Measurements from ENCODE around the gene ERMP1.
A peak's percentile ranks its signal among the peaks of the same experiment; 100 is the strongest.

Gene ERMP1

DNA sequence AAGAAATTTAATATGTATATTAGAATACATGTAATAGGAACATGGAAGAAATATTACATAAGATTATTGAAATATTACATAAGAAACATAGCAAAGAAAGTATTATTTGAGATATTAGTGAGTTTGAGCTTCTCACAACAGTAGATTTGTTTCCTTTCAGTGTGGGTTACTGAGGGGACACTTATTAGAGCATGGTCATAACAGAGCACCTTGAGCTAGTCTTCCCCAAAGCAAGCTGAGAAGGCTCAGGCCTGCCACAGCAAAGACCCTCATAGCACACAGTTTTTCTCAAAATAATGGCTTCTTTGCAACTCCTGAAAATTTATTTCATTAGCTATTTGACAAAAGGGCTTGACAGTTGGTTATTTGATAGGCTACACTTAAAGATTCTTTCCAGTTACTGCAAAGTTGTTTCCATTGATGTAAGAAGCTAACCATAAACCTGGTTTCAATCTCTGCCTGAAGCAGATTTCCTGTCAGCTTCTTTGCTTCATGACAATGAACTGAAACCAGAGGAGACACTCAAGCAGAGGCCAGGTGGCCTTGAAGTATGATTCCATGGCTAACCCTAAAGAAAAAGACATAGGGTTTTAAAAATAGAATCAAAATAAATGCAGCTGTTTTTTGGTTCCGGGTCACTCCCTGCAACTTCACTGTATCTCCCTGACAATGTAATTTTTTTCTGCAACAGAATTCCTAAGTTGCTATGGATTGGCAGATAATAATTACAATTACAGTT lies 68.6 kb downstream of the ERMP1 start:
- TF ChIP-seq Cebpa-rat (IDR thresholded peaks at IDR 0.05): no peak
- H3K36me3 ChIP-seq: peaks cover 98 to 100% (median 99%) of the 10 kb centered on the region in 11 experiments
- H3K4me3 ChIP-seq: no peak overlapping the region
- H3K4me2 ChIP-seq: peak overlapping the region in 1 of 11 experiments; percentile 13; a peak in 1 of 22 replicates
- no peaks in the 10 kb centered on the region for H3K27me3 ChIP-seq
- H3K9ac ChIP-seq: no peak overlapping the region
- 0 out of 22 replicates have a peak overlapping the region, but pooled peaks of 1 of the 11 experiments have one; percentile 16 for H3K27ac ChIP-seq
- peaks cover 0 to 62% (median 16%) of the 10 kb centered on the region in 11 experiments; a peak in 10 of 22 replicates for H4K20me1 ChIP-seq
- peaks cover 0 to 17% (median 6%) of the 10 kb centered on the region in 10 experiments; a peak in 8 of 20 replicates for H3K4me1 ChIP-seq
- no peaks in the 10 kb centered on the region for H3K9me3 ChIP-seq (replicated peaks in 1 of 11)

DNA sequence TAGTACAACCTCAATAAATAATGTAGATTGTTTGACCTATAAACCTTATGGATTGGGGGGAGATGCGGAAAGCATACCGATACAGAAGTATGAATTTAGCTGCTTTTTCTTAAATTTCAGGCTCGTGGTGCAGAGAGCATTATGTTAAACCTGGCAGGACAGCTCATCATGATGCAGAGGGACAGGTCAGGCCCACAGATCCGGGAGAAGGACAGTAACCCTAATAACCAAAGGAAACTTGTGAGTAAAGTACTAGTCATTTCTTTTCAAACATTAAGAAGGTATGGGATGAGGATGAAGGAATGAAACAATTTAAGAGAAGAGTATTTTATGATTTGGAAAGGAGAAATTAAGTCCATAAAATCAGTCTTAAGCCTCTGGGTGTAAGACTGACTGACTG lies 70.5 kb downstream of the ERMP1 start:
- H3K27me3 ChIP-seq: no peaks in the 10 kb centered on the region
- H3K4me3 ChIP-seq: no peak overlapping the region
- no peak for TF ChIP-seq Cebpa-rat (IDR thresholded peaks at IDR 0.05)
- no peak overlapping the region for H3K9ac ChIP-seq
- H3K9me3 ChIP-seq (replicated peaks in 1 of 11): no peaks in the 10 kb centered on the region
- H3K36me3 ChIP-seq: peaks cover 98 to 100% (median 99%) of the 10 kb centered on the region in 11 experiments
- H4K20me1 ChIP-seq: peaks cover 0 to 50% (median 11%) of the 10 kb centered on the region in 11 experiments; a peak in 10 of 22 replicates
- peaks cover 0 to 17% (median 6%) of the 10 kb centered on the region in 10 experiments; a peak in 8 of 20 replicates for H3K4me1 ChIP-seq
- H3K4me2 ChIP-seq: no peak overlapping the region
- no peak overlapping the region for H3K27ac ChIP-seq

DNA sequence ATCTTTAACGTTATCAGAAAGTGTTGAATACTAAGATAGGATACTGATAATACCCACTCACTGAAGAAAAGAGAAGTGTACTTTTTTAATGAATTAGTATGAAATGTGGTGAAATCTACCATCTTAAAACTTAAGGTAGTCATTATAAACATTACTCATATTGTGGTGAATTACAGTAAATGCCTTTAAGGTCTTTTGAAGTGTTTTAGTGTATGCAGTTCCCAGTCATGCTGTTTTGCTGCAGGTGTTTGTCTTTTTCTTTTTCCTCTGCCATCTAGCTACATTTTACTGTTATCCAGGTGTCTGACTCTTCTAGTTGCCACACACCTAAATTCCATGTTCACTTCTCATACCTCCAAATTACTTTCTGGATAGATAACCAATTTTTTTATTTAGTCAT lies 72.6 kb downstream of the ERMP1 start:
- TF ChIP-seq Cebpa-rat (IDR thresholded peaks at IDR 0.05): no peak
- peaks cover 0 to 17% (median 6%) of the 10 kb centered on the region in 10 experiments; a peak in 8 of 20 replicates for H3K4me1 ChIP-seq
- peaks cover 0 to 44% (median 11%) of the 10 kb centered on the region in 11 experiments; a peak in 10 of 22 replicates for H4K20me1 ChIP-seq
- no peaks in the 10 kb centered on the region for H3K27me3 ChIP-seq
- H3K9ac ChIP-seq: no peak overlapping the region
- peaks cover 98 to 100% (median 99%) of the 10 kb centered on the region in 11 experiments for H3K36me3 ChIP-seq
- no peak overlapping the region for H3K4me3 ChIP-seq
- H3K27ac ChIP-seq: no peak overlapping the region
- no peaks in the 10 kb centered on the region for H3K9me3 ChIP-seq (replicated peaks in 1 of 11)
- no peak overlapping the region for H3K4me2 ChIP-seq

DNA sequence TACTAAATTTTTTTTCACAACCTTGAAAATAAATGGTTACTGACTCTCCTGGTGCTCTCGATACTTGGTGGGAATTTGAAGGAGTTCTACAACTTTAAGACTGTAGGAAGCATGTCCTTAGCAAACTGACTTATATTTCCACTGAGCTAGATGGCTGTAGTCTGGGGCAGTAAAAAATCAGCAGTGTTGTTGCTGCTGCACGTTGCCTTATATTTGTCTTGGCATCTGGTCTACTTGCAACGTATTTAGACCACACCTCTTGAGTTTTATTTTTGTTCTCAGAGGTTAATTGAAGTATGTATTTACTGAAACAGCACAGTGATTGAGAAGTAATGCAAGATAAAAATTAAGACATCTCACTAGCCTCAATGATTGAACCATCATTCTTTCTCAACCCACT lies 76.3 kb downstream of the ERMP1 start:
- H3K27me3 ChIP-seq: no peaks in the 10 kb centered on the region
- no peak overlapping the region for H3K4me3 ChIP-seq
- peaks cover 0 to 14% (median 0%) of the 10 kb centered on the region in 10 experiments; a peak in 1 of 20 replicates for H3K4me1 ChIP-seq
- peaks cover 91 to 100% (median 99%) of the 10 kb centered on the region in 11 experiments for H3K36me3 ChIP-seq
- H3K27ac ChIP-seq: no peak overlapping the region
- no peaks in the 10 kb centered on the region for H3K9me3 ChIP-seq (replicated peaks in 1 of 11)
- peaks cover 0 to 34% (median 4%) of the 10 kb centered on the region in 11 experiments; a peak in 9 of 22 replicates for H4K20me1 ChIP-seq
- no peak for TF ChIP-seq Cebpa-rat (IDR thresholded peaks at IDR 0.05)
- H3K9ac ChIP-seq: no peak overlapping the region
- H3K4me2 ChIP-seq: no peak overlapping the region

DNA sequence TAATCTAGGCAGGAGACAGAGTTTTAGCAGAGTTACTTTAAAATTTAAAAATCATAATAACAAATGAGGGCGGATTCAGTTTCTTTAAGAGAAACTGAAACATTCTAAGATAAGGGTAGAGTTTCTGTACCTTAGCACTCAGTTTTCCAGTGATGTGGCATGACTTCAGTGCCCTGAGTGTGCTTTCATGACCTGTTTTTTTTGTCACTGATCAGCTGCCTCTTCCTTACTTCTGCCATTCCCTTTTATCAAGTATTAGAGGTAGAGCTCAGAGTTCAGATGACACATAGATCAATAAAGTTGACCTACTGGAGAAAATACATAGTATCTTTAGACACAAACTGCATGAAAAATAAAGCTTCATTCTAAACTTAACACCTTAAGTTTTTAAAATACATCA lies 82.3 kb downstream of the ERMP1 start:
- Histone ChIP-seq H3K27ac (no peak overlapping the region), H4K20me1 (peaks cover 0 to 26% (median 0%) of the 10 kb centered on the region in 11 experiments; a peak in 5 of 22 replicates), H3K27me3 (no peaks in the 10 kb centered on the region), H3K9me3 (replicated peaks in 1 of 11) (peaks cover 0 to 19% (median 9%) of the 10 kb centered on the region in 11 experiments; a peak in 9 of 22 replicates), H3K4me2 (no peak overlapping the region), H3K4me1 (no peaks in the 10 kb centered on the region), H3K36me3 (peaks cover 90 to 100% (median 99%) of the 10 kb centered on the region in 11 experiments), H3K4me3 (no peak overlapping the region), H3K9ac (no peak overlapping the region)
- TF ChIP-seq Cebpa-rat (IDR thresholded peaks at IDR 0.05): no peak

DNA sequence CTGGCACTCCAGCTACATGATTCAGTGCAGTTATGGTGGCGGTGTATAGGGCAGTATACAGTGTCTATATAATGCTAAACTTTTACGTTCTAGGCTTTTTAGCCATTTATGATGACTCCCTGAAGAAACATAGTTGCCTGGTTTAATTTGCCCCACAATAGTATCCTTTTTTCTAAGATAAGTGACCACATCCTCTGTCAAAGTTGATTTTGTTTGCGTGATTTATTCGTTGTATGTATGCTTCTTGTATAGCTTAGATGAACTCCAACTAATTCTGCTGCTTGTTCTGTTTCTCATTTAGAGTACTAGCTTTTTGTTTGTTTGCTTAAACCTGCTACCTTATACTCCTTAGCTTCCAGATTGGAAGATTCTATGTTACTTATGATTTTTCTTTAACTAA lies 83.6 kb downstream of the ERMP1 start:
- Histone ChIP-seq H3K4me1 (no peaks in the 10 kb centered on the region), H3K36me3 (peaks cover 90 to 100% (median 99%) of the 10 kb centered on the region in 11 experiments), H3K9me3 (replicated peaks in 1 of 11) (peaks cover 0 to 19% (median 9%) of the 10 kb centered on the region in 11 experiments; a peak in 9 of 22 replicates), H3K4me2 (no peak overlapping the region), H3K27ac (no peak overlapping the region), H3K27me3 (no peaks in the 10 kb centered on the region), H4K20me1 (peaks cover 0 to 26% (median 0%) of the 10 kb centered on the region in 11 experiments; a peak in 5 of 22 replicates), H3K9ac (no peak overlapping the region), H3K4me3 (no peak overlapping the region)
- no peak for TF ChIP-seq Cebpa-rat (IDR thresholded peaks at IDR 0.05)

DNA sequence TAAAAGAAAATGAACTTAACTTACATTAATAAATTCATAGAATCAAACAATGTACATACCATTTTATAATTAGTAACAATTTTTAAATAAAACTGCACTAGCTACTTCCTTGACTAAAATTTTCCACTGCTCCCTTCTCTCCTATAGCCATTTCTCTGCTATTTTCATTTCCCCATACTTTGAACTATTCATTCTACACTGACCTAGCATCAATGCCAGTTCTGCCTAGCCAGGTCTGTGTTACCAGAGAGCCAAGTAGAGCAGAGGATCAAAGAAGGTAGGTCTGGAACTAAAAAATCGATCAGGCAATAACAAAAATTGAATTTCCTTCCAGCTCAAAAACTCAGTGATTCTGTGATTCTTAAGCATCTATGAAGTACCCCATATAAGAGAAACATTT lies 84.5 kb downstream of the ERMP1 start:
- Histone ChIP-seq H3K4me2 (no peak overlapping the region), H3K36me3 (peaks cover 92 to 100% (median 100%) of the 10 kb centered on the region in 11 experiments), H3K9me3 (replicated peaks in 1 of 11) (peaks cover 0 to 19% (median 9%) of the 10 kb centered on the region in 11 experiments; a peak in 9 of 22 replicates), H3K27me3 (no peaks in the 10 kb centered on the region), H4K20me1 (peaks cover 0 to 21% (median 0%) of the 10 kb centered on the region in 11 experiments; a peak in 5 of 22 replicates), H3K4me1 (no peaks in the 10 kb centered on the region), H3K27ac (no peak overlapping the region), H3K9ac (no peak overlapping the region), H3K4me3 (no peak overlapping the region)
- no peak for TF ChIP-seq Cebpa-rat (IDR thresholded peaks at IDR 0.05)

DNA sequence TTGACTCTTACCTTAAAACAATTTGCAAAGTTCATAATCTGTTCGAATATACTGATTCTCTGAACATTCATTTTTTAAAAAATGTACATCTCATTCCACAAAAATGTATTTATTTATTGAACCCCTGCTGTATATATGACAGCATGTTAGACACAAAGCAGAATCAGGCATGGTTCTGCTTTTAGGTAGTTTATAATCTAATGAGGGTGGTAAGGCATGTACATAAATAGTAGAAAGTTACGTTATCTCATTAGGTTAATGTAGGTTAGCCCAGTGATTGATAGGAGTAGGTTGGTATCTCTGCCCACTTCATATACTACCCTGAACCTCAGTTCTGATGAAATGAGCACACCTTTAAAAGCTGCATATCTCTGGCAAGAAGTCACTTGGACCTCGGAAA lies 89.8 kb downstream of the ERMP1 start:
- Histone ChIP-seq H3K27me3 (no peaks in the 10 kb centered on the region), H3K9me3 (replicated peaks in 1 of 11) (peaks cover 0 to 15% (median 9%) of the 10 kb centered on the region in 11 experiments; a peak in 9 of 22 replicates), H4K20me1 (peaks cover 0 to 11% (median 0%) of the 10 kb centered on the region in 11 experiments; a peak in 5 of 22 replicates), H3K4me3 (no peak overlapping the region), H3K4me1 (no peaks in the 10 kb centered on the region), H3K27ac (no peak overlapping the region), H3K4me2 (no peak overlapping the region), H3K9ac (no peak overlapping the region), H3K36me3 (peaks cover 96 to 100% (median 100%) of the 10 kb centered on the region in 11 experiments)
- no peak for TF ChIP-seq Cebpa-rat (IDR thresholded peaks at IDR 0.05)

DNA sequence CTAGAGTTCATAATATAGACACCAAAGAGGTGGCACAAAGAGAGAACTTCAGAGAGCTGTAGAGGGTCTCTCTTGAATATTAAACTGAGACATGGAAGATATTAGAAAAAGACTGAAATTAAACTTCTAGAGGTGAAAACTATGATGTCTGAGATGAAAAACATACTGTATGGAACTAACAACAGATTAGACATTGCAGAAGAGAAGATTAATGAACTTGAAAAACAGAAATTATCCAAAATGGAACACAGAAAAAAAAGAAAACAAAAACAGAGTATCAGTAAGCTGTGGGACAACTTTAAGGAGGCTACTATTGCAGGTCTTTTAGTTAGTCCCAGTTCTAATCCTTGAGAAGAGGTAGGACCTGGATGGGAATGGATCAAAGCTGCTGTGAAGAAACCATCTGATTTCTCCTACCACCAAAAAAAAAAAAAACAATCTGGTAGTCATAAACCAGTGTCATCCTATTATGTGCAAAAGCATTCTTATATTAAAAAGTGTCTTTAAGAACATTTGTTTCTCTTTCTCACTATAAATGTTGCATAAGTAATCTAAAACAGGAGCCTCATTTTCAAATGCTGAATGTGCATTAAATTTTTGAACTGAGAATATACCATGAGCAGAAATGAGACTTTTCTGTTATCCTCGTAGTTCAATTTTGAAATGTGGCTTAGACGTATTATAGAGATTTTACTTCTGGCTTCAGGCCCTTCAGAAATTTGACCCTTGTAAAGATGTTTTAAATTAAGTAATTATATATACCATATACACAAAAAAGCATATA lies 96.2 kb downstream of the ERMP1 start:
- H3K4me1 ChIP-seq: no peaks in the 10 kb centered on the region
- peaks cover 91 to 100% (median 99%) of the 10 kb centered on the region in 11 experiments for H3K36me3 ChIP-seq
- H3K9me3 ChIP-seq (replicated peaks in 1 of 11): 0 out of 22 replicates have a peak, but pooled peaks cover 0 to 4% (median 0%) of the 10 kb centered on the region in 11 experiments
- no peak overlapping the region for H3K27ac ChIP-seq
- no peak for TF ChIP-seq Cebpa-rat (IDR thresholded peaks at IDR 0.05)
- no peak overlapping the region for H3K9ac ChIP-seq
- no peak overlapping the region for H3K4me3 ChIP-seq
- no peaks in the 10 kb centered on the region for H3K27me3 ChIP-seq
- peaks cover 0 to 39% (median 3%) of the 10 kb centered on the region in 11 experiments; a peak in 11 of 22 replicates for H4K20me1 ChIP-seq
- H3K4me2 ChIP-seq: no peak overlapping the region

All from BLaER1 treated with 17β-estradiol and CSF1 and Interleukin-3, amounts not matched to agents 10 nM and 100 nM (cell line).